HepG2 (cell line): ENCODE data around the gene NR5A2.

Experiments used
- CHD2 ChIP-seq: IDR thresholded peaks from 2 replicates; pipeline ENCODE4 v1.6.1; 2011; ENCODE audit warnings: low read depth, low read length, improper control_type of control experiment
- EP300 ChIP-seq, 3 experiments: sonication (generic) in 1 of 3; formaldehyde crosslinking in 1 of 3; IDR thresholded peaks; 2 replicates each; pipeline versions ENCODE4 v1.5.1 to v1.6.1; 2011 to 2020; ENCODE audit warnings: low read depth in 2 of 3, low read length in 2 of 3, borderline replicate concordance in 1 of 3, improper control_type of control experiment in 1 of 3, mild to moderate bottlenecking in 1 of 3, missing genetic modification reagents in 1 of 3, moderate library complexity in 1 of 3
- KLF16 ChIP-seq, 2 experiments: sonication (generic) in 1 of 2; formaldehyde crosslinking in 1 of 2; IDR thresholded peaks; 2 replicates each; pipeline versions ENCODE4 v1.6.1 to v1.8.0; 2016 to 2023; ENCODE audit warnings: missing genetic modification reagents in 2 of 2, missing compliant biosample characterization in 1 of 2
- POLR2A ChIP-seq, 2 experiments: IDR thresholded peaks; 2 replicates each; pipeline ENCODE4 v1.6.1; 2011; ENCODE audit warnings: low read depth in 2 of 2, low read length in 2 of 2, mild to moderate bottlenecking in 1 of 2, moderate library complexity in 1 of 2; ENCODE audit not compliant: insufficient read depth in 1 of 2
- TF ChIP-seq, protein P1 (sequence below): sonication (generic); formaldehyde crosslinking; IDR thresholded peaks from 2 replicates; pipeline ENCODE4 v1.5.0; 2020; ENCODE audit warnings: mild to moderate bottlenecking, missing genetic modification reagents, moderate library complexity

DNA sequence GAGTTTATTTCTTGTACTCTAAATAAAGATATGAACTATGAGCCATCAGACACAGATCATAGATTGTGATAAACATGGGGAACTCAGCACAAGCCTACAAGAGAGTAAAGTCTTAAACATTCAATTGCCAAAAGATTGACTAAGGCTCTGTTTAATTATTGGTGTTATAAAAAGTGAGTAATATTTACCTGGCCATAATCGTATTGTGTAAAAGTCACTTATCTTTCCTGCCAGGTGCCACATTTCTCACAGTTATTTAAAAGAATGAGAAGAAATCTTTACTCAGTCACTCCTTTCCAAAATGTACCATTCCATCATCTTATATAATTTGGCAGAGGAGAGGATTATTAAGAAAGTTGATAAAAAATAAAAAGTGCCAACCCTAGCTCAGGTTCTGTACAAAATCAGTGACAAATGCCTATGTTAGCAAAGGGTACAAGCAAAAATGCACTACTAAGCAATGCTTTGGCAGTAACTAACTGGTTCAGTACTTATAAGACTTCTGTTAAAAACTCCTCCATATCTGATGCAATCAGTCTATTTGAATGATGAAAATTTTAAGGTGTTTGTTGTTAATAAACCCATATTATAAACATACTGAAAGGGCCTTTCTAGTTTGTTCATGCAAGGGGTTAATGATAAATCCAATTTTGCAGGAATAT is 5.8 kb upstream of the NR5A2 start:
- TF ChIP-seq KLF16 (CRISPR knock-in tag; IDR thresholded peaks at IDR 0.05) (no peak), POLR2A (IDR thresholded peaks at IDR 0.05; ENCODE audit: insufficient read depth in 1 of 2, low read depth in 2 of 2, low read length in 2 of 2) (no peak), EP300 (IDR thresholded peaks at IDR 0.05; ENCODE audit: low read depth in 2 of 2, low read length in 2 of 2) (no peak), EP300 (CRISPR knock-in tag; IDR thresholded peaks at IDR 0.05; ENCODE audit: borderline replicate concordance) (no peak), CHD2 (no peak)
- TF ChIP-seq, protein P1, sequence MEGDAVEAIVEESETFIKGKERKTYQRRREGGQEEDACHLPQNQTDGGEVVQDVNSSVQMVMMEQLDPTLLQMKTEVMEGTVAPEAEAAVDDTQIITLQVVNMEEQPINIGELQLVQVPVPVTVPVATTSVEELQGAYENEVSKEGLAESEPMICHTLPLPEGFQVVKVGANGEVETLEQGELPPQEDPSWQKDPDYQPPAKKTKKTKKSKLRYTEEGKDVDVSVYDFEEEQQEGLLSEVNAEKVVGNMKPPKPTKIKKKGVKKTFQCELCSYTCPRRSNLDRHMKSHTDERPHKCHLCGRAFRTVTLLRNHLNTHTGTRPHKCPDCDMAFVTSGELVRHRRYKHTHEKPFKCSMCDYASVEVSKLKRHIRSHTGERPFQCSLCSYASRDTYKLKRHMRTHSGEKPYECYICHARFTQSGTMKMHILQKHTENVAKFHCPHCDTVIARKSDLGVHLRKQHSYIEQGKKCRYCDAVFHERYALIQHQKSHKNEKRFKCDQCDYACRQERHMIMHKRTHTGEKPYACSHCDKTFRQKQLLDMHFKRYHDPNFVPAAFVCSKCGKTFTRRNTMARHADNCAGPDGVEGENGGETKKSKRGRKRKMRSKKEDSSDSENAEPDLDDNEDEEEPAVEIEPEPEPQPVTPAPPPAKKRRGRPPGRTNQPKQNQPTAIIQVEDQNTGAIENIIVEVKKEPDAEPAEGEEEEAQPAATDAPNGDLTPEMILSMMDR (CRISPR knock-in tag): no peak
